ENCODE measurements around the gene SOX2.

SOX2 gene

GRCh38 chr3:181704421-181705085 lies 7.2 kb upstream of the SOX2 start:
- DNase-seq (ENCODE audit: low read depth in 3 of 3, low spot score in 1 of 3) = no peak

DNA sequence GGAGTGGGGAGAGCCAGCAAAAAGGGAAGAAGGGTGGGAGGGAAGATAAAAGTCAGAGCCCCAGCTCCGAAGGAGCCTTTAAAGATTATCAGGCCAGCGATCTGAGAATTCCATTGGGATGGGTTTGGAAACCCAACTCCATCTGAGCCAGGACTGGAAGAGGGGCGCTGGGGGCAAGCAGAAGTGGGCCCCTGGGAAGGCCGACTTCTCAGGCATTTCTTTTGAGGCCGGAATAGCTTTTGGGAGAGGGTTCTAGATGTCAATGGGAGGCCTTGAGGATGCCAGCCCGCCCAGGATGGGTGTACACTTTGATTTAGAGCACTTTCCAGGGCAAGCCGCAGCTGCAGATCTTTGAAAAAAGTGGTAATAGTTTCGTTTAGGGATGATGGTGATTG lies 6.6 kb upstream of the SOX2 start:
- no peak for DNase-seq (ENCODE audit: low read depth in 3 of 3, low spot score in 1 of 3)

DNA sequence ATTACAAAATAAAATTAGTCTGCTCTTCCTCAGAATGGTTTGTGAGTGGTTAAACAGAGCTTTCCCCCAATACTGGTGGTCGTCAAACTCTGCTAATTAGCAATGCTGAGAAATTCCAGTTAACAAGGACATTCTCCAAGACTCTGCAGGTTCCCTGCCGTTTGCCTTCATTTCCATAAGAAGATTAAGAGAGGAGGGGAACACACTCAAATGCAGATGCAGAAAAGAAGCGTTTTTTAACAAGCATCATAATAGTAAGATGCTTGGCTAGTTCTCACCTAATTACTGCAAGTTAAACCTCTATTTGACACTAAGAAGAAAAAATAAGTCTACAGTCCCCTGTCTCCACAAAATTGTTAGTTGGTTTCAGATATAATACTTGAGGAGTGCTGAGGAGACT lies 3.7 kb upstream of the SOX2 start:
- no peak for DNase-seq (ENCODE audit: low read depth in 3 of 3, low spot score in 1 of 3)

- peak in 1 of 3 donors; percentile 53 for DNase-seq (ENCODE audit: low read depth in 3 of 3, low spot score in 1 of 3)
Observed at GRCh38 chr3:181709537-181710279, 2.0 kb upstream of the SOX2 start.

DNA sequence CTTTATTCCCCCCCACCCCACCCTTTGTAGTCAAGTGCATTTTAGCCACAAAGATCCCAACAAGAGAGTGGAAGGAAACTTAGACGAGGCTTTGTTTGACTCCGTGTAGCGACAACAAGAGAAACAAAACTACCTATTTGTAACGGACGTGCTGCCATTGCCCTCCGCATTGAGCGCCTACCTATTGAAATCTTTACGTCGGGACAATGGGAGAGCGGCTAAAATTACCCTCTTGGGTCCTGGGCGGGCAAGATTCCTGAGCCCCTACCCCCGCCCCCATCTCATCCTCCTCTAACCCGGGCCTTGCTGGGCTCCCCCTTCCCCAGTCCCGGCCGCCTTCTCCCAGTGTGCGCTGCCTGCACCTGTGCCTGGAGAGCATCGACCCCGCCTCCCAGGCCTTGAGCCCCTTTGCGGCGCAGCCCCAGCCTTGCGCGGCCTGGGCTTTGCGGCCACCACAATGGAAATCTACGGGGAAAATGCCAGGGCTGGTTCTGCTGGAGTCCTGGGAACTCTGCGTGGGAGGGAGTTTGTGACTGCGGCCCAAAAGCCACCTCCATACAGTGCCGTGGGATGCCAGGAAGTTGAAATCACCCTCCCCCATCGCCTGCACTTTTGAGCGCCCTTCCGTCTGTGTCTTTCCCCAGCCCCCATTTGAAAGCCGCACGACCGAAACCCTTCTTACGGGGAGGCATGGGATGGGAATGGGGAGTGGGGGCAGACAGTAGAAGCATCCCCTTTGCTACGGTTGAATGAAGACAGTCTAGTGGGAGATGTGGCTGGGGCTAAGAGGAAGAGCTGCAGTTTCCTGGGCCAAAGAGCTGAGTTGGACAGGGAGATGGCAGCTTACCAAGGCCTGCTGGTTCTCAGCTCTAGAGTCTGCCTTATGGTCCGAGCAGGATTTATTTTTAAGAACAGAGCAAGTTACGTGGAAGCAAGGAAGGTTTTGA lies 1.1 kb upstream of the SOX2 start:
- DNase-seq (ENCODE audit: low read depth in 3 of 3, low spot score in 1 of 3) = no peak

DNA sequence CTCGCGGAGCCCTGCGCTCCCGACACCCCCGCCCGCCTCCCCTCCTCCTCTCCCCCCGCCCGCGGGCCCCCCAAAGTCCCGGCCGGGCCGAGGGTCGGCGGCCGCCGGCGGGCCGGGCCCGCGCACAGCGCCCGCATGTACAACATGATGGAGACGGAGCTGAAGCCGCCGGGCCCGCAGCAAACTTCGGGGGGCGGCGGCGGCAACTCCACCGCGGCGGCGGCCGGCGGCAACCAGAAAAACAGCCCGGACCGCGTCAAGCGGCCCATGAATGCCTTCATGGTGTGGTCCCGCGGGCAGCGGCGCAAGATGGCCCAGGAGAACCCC lies 464 bp downstream of the SOX2 start:
- DNase-seq (ENCODE audit: low read depth in 3 of 3, low spot score in 1 of 3) = no peak

DNA sequence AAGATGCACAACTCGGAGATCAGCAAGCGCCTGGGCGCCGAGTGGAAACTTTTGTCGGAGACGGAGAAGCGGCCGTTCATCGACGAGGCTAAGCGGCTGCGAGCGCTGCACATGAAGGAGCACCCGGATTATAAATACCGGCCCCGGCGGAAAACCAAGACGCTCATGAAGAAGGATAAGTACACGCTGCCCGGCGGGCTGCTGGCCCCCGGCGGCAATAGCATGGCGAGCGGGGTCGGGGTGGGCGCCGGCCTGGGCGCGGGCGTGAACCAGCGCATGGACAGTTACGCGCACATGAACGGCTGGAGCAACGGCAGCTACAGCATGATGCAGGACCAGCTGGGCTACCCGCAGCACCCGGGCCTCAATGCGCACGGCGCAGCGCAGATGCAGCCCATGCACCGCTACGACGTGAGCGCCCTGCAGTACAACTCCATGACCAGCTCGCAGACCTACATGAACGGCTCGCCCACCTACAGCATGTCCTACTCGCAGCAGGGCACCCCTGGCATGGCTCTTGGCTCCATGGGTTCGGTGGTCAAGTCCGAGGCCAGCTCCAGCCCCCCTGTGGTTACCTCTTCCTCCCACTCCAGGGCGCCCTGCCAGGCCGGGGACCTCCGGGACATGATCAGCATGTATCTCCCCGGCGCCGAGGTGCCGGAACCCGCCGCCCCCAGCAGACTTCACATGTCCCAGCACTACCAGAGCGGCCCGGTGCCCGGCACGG lies 991 bp downstream of the SOX2 start:
- DNase-seq (ENCODE audit: low read depth in 3 of 3, low spot score in 1 of 3) = no peak

- DNase-seq (ENCODE audit: low read depth in 3 of 3, low spot score in 1 of 3) = no peak
Observed at GRCh38 chr3:181713280-181713647, 1.5 kb downstream of the SOX2 start.

GRCh38 chr3:181713676-181714612 lies 2.2 kb downstream of the SOX2 start:
- no peak for DNase-seq (ENCODE audit: low read depth in 3 of 3, low spot score in 1 of 3)

GRCh38 chr3:181715571-181716340 lies 4.0 kb downstream of the SOX2 start:
- DNase-seq (ENCODE audit: low read depth in 3 of 3, low spot score in 1 of 3) = no peak

GRCh38 chr3:181716966-181717365 lies 5.2 kb downstream of the SOX2 start:
- no peak for DNase-seq (ENCODE audit: low read depth in 3 of 3, low spot score in 1 of 3)

DNA sequence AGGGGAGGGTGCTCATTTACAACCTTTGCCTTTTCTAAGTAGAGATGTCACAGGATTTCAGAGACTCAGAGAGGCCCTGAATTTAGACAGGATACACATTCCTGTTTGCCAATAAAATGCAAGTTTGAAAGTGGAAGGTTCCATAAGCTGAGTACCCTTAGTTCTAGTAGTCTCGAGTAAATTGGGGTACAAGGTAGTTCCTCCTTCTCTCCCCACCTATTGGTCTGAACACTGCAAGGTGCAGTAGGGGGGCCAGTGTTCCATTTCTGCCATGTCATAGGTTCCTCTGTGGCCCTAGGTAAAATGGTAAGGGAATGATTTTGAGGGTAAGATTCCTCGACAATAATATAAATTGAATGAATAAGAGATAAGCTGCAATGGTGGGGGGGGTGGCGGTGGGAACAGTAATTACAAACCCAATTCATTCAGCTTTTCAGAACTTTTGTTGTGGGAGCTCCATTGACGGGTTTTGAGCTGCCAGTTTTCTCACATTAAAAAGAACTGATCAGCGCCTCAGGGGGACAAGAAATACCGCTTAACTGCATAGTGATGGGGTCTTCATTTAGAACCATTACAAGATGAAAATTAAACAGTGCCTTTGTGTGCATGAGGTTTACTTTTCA lies 5.9 kb downstream of the SOX2 start:
- no peak for DNase-seq (ENCODE audit: low read depth in 3 of 3, low spot score in 1 of 3)

DNA sequence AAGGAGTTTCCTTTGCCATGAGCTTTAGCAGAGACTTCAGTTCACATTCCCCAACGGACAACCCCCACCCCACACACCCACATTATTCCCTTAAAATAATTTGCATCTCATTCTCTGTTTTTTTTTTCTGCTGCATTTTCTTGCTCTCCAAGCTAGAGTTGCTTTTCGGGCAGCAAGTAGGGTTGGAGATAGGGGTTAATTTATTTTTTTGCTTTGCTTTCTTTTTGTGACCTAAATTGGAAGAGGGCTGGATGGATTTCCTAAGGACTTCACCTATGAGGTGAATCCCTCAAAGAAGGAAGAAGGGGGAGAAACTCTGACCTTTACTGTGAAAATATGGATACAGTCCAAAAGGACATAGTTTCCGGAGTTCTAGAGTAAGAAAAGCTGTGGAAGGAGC lies 6.6 kb downstream of the SOX2 start:
- no peak for DNase-seq (ENCODE audit: low read depth in 3 of 3, low spot score in 1 of 3)

GRCh38 chr3:181718987-181719911 lies 7.5 kb downstream of the SOX2 start:
- no peak for DNase-seq (ENCODE audit: low read depth in 3 of 3, low spot score in 1 of 3)

DNA sequence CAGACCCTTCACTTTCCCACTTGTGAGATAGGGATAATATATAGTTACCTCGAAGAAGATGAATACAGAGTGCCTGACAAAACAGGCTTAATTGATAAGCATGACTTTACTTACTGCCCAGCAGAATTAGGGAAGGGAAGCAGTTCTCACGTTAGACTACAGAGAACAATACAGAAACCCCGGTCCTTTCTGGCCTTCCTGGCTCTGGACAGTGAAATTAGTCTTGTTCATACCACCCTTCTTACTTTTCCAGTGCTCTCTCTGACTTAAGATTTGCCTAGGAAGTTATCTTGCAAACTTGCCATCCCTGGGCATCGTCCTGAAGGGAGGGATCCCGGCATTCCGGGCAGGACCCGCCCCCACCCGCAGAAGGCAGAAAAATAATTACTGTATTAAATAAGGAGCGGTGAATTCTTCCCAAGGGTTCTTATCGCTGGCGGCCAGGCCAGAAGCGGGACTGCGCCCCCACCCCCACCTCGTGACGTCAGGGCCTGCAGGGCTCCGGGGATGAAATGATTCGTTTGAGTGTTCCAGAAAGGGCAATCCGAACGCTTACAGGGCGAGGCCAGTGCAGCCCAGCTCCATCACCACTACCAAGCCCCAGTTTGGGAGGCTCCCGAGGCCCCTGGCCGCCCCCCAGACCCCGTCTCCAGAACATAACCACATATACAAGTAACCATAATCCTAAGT lies 8.4 kb downstream of the SOX2 start:
- no peak for DNase-seq (ENCODE audit: low read depth in 3 of 3, low spot score in 1 of 3)

DNA sequence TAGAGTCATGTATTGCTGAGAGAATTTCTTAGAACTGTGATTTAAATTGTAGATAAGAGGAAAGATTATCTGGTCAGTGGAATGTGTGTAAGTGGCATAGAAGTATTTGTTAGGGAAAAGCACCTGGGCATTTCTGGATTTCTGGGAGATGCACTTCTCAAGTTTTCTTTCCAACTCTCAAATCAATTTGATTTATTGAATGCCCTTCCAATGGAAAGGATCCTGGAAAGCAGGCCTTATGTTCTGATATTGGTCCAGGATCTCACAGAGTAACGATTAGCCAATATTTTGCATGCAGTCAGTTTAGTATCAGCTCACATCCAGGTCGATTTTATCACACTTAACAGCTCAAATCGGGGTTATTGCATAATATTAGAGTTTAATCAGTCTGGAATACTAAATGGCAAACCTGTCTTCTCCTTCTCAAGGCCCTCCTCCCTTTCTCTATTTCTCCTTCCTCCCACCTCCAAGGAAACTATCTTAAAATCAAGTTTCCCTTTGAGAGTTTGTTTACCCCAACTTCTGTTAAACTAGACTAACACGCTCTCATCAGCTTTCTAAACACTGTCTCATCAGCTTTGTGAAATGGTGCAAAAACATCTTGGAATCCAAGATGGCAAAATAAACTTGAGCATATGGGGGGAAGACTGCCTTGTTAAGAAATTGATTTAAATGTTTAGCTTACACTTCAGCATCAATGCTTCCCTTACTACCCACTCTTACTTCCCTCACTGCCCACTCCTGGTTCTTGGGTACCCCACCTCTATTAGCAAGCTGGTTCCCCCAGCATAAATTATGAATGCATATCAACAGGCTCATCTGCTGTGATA lies 9.5 kb downstream of the SOX2 start:
- DNase-seq (ENCODE audit: low read depth in 3 of 3, low spot score in 1 of 3) = no peak

GRCh38 chr3:181722156-181722555 lies 10.4 kb downstream of the SOX2 start:
- no peak for DNase-seq (ENCODE audit: low read depth in 3 of 3, low spot score in 1 of 3)

Measured in stimulated activated CD4-positive, alpha-beta T cell treated with anti-CD3 and anti-CD28 coated beads, TNF-alpha, amount 100 ng/mL, for 1 hour (primary cell).